ENCODE measurements around the gene ZNF618.
A peak's percentile ranks its signal among the peaks of the same experiment; 100 is the strongest.
"Not testable (repeated sequence)": the region's sequence is repeated elsewhere in the genome, so short reads cannot be mapped to it uniquely, and the experiment has no call there.

ZNF618 gene

GRCh38 chr9:114082017-114082762 is 206.1 kb downstream of the ZNF618 start:
- DNase-seq (ENCODE audit: low read depth in 2 of 2) = peak; percentile 31 to 60

GRCh38 chr9:114082763-114083412 is 206.8 kb downstream of the ZNF618 start:
- DNase-seq (ENCODE audit: low read depth in 2 of 2) = not testable (repeated sequence)

- DNase-seq (ENCODE audit: low read depth in 2 of 2) = no peak
These were observed 207.6 kb downstream of the ZNF618 start for GRCh38 chr9:114083666-114084065.

GRCh38 chr9:114084282-114085073 is 208.4 kb downstream of the ZNF618 start:
- no peak for DNase-seq (ENCODE audit: low read depth in 2 of 2)

GRCh38 chr9:114085387-114085789 is 209.3 kb downstream of the ZNF618 start:
- no peak for DNase-seq (ENCODE audit: low read depth in 2 of 2)

- no peak for DNase-seq (ENCODE audit: low read depth in 2 of 2)
These were observed 209.9 kb downstream of the ZNF618 start for GRCh38 chr9:114086009-114086408.

- DNase-seq (ENCODE audit: low read depth in 2 of 2) = no peak
These were observed 210.5 kb downstream of the ZNF618 start for GRCh38 chr9:114086607-114087006.

- DNase-seq (ENCODE audit: low read depth in 2 of 2) = no peak
These were observed 211.6 kb downstream of the ZNF618 start for GRCh38 chr9:114087721-114088120.

GRCh38 chr9:114088571-114089170 is 212.6 kb downstream of the ZNF618 start:
- DNase-seq (ENCODE audit: low read depth in 2 of 2) = no peak

GRCh38 chr9:114089206-114089840 is 213.2 kb downstream of the ZNF618 start:
- DNase-seq (ENCODE audit: low read depth in 2 of 2) = no peak

GRCh38 chr9:114090798-114091197 is 214.7 kb downstream of the ZNF618 start:
- DNase-seq (ENCODE audit: low read depth in 2 of 2) = no peak

GRCh38 chr9:114091711-114092110 is 215.6 kb downstream of the ZNF618 start:
- no peak for DNase-seq (ENCODE audit: low read depth in 2 of 2)

- no peak for DNase-seq (ENCODE audit: low read depth in 2 of 2)
These were observed 216.2 kb downstream of the ZNF618 start for GRCh38 chr9:114092336-114092735.

GRCh38 chr9:114093031-114093471 is 216.9 kb downstream of the ZNF618 start:
- no peak for DNase-seq (ENCODE audit: low read depth in 2 of 2)

- no peak for DNase-seq (ENCODE audit: low read depth in 2 of 2)
These were observed 217.8 kb downstream of the ZNF618 start for GRCh38 chr9:114093761-114094505.

- DNase-seq (ENCODE audit: low read depth in 2 of 2) = no peak
These were observed 218.9 kb downstream of the ZNF618 start for GRCh38 chr9:114094971-114095370.

- no peak for DNase-seq (ENCODE audit: low read depth in 2 of 2)
These were observed 220.0 kb downstream of the ZNF618 start for GRCh38 chr9:114096041-114096511.

- DNase-seq (ENCODE audit: low read depth in 2 of 2) = no peak
These were observed 220.9 kb downstream of the ZNF618 start for GRCh38 chr9:114096866-114097612.

GRCh38 chr9:114097613-114098020 is 221.5 kb downstream of the ZNF618 start:
- no peak for DNase-seq (ENCODE audit: low read depth in 2 of 2)
